Measurements from ENCODE around the gene JAKMIP3.

JAKMIP3 gene

DNA sequence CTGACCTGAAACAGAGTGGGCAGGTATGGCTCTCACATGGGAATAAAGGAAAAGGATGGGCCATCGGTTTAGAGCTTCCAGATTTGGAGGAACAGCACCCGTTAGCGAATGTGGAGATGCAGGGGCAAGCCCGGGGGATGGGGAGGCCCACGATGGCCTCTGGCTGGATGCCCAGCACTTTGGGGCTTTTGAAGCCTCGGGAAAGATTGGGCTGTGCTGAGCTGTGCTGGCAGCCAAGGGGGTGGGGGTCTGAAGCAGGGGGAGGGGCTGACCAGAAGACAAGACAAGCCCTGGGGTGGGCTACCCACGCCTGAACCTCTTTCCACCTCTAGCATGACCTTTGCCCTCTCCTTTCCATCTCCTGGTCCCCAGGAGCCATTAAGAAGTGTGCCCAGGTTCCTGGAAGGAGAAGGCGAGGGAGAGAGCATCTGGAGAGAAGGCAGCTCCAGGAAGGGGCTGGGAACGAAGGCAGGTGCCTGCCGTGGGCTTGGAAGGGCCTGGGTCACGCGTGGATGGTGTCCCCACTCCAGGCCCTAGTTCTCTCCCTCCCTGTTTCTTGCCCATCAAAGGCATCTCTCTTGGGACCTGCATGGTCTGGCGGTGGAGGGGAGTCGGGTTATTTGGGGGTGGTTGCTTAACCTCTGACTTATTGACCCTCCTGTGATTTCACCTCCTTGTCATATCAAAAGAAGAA, 39.7 kb downstream of the JAKMIP3 start:
- TF ChIP-seq, protein P1, sequence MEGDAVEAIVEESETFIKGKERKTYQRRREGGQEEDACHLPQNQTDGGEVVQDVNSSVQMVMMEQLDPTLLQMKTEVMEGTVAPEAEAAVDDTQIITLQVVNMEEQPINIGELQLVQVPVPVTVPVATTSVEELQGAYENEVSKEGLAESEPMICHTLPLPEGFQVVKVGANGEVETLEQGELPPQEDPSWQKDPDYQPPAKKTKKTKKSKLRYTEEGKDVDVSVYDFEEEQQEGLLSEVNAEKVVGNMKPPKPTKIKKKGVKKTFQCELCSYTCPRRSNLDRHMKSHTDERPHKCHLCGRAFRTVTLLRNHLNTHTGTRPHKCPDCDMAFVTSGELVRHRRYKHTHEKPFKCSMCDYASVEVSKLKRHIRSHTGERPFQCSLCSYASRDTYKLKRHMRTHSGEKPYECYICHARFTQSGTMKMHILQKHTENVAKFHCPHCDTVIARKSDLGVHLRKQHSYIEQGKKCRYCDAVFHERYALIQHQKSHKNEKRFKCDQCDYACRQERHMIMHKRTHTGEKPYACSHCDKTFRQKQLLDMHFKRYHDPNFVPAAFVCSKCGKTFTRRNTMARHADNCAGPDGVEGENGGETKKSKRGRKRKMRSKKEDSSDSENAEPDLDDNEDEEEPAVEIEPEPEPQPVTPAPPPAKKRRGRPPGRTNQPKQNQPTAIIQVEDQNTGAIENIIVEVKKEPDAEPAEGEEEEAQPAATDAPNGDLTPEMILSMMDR (conservative IDR thresholded peaks at IDR 0.05) = no peak
- no peak overlapping the region for H3K27ac ChIP-seq

DNA sequence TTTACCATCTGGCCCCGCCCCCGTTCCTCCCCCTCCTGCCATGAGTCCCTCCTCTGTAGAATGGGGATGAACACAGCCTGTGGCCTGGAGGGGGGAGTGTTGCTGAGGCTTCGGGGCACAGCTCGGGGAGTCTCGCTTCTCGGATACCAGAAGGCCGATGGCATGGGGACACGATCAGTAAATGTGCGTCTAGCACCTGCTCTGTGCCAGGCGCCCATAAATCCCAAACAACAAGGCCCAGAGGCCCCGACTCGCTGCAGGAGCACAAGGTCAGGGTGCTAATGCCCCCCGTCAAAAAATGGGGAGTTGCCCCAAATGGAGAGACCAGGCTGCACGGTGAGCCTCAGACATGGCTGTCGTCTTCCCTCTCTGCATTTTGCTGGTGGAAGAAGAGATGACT, 40.7 kb downstream of the JAKMIP3 start:
- TF ChIP-seq, protein P1 (conservative IDR thresholded peaks at IDR 0.05) = no peak
- no peak overlapping the region for H3K27ac ChIP-seq

DNA sequence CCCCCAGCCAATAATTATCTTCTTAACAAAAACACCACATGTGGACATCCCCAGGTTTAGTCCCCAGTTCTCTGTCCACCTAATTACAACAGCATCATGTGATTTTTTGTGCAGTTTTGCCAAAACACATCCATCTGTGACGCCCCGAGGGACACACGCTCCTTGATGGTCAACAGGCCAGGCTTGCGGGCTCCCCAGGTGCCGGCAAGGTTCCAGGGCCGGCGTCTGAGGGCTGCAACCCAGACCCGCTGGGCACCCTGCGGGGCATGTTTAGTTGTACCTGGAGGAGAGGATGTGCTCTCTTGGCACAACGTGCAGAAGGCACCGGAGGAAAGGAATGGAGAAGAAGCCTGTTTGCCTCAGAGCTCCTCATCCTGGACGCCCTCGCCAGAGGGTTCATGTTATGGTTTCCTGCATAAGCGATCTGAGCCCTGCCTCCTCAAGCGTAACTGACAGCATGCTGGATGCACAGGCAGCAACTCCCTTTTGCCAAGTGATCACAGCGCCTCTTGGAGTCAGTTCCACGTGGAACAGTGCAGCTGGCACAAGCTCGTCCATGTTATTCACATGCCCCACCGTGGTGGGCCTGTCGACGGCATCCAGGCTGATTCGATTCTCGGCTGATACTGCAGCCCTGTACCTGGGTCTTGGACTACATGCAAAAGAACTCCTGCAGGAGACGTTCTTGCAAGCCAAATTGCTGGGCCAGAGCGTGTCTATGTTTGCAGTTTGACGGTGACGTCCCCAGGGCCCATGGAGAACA, 41.6 kb downstream of the JAKMIP3 start:
- TF ChIP-seq, protein P1 (conservative IDR thresholded peaks at IDR 0.05) = no peak
- no peak overlapping the region for H3K27ac ChIP-seq

DNA sequence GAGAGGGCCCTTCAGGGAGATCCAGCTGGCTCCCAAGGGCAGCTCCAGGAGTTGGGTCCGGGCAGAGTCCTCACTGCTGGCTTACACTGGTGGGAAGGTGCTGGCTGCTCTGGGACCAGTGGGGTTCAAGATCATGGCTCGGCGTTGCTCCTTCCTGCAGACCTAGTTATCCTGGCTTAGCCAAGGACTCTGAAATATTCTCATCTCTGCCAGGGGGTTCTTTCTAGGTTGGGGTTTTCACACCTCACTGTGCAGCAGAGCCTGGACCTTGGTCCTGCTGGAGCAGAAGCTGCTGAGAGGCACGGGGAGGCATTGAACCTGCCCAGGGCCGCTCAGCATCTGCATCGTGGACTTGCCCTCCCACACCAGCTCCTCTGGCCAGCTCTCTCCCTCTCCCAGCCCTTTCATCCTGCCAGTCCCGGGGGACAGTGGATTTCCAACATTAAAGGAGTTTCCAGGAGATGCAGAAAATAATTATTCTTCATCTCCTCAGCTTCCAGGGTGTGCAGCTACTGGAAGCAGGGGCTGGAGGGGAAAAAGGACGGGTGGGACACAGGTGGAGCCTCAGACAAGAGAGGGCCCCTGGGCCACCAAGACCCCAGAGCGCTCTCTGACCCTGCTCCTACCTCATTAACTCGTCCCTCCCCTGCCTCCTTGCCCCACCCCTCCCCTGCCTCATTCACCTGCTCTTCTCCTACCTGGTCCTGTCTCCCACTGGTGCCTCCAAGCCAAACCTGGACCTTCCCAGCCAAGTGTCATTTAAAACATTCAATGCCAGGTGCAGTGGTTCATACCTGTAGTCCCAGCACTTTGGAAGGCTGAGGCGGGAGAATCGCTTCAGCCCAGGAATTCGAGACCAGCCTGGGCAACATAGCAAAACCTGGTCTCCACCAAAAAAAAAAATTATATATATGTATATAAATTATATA, 42.5 kb downstream of the JAKMIP3 start:
- no peak overlapping the region for H3K27ac ChIP-seq
- TF ChIP-seq, protein P1 (conservative IDR thresholded peaks at IDR 0.05) = no peak

DNA sequence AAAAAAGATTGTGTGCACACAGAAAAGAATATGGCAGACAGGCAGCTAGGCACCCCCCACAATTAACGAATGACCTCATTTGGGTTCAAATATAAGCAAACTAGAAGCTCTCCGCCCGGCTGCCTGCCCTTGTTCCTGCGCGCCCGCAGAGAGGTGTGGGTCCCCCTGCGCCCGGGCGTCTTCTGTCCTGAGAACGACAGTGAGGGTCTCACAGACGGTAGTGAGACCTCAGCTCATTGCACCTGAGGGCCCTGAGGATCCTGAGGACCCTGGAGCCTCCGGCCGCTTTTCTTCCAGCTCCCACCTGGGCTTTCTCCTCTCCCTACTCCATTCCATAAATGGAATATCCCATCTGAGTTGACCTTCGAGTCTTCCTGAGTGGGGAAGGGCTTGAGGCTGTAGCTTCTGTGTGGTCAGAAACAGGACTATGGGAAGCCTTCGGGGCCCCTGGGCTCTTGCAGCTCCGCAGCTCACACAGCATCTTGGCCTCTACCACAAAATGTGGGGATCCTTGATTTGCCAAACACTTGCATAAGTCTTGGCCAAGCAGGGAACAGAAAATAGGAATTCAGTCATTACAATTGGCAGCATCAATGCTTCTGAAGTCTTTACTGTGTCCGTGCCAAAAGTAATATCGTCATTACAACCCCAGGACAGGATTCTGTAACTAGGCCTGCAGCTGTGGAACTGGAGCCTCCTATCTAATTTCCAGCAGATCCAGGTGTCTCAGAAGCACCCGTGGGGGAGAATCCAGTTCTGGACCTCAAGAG, 43.8 kb downstream of the JAKMIP3 start:
- TF ChIP-seq, protein P1 (conservative IDR thresholded peaks at IDR 0.05) = no peak
- H3K27ac ChIP-seq = no peak overlapping the region

DNA sequence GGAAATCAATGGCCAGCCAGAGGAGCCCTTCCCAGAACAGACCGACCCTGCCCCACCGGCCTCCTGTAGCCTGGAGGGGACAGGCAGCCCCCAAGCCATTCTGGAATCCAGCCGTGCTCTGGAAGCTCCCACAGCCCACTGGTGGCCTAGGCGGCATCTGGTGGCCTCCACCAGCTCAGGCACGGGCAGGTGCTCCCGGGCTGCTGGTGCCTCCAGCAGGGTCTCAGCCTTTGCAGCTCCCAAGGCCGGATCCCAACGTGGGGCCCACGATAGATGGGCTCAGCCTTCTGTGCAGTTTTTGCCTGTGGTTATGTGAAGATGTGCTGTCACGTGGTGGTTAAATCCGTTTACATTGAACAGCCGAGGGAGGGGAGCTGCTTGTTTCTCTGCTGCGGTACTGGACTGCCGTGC, 44.4 kb downstream of the JAKMIP3 start:
- no peak overlapping the region for H3K27ac ChIP-seq
- TF ChIP-seq, protein P1 (conservative IDR thresholded peaks at IDR 0.05) = no peak
